GM21619 (cell line): ENCODE results near the gene PLEKHN1.
"Not testable (repeated sequence)": the region's sequence is repeated elsewhere in the genome, so short reads cannot be mapped to it uniquely, and the experiment has no call there.

ENCODE experiments used
- ATAC-seq: cut with Tn5 transposase; IDR thresholded peaks from one replicate; pipeline ENCODE4 v1.9.1; 2021; ENCODE audit not compliant: unreplicated experiment

The PLEKHN1 gene

GRCh38 chr1:941588-942383 lies 24.5 kb upstream of the PLEKHN1 start:
- ATAC-seq: no peak

- no peak for ATAC-seq
Observed at GRCh38 chr1:942411-942821, 23.9 kb upstream of the PLEKHN1 start.

- no peak for ATAC-seq
Observed at GRCh38 chr1:942864-943533, 23.3 kb upstream of the PLEKHN1 start.

GRCh38 chr1:943545-944340 lies 22.5 kb upstream of the PLEKHN1 start:
- ATAC-seq: no peak

- ATAC-seq: no peak
Observed at GRCh38 chr1:944341-945325, 21.6 kb upstream of the PLEKHN1 start.

GRCh38 chr1:945688-946556 lies 20.4 kb upstream of the PLEKHN1 start:
- no peak for ATAC-seq

GRCh38 chr1:946811-947210 lies 19.5 kb upstream of the PLEKHN1 start:
- ATAC-seq: not testable (repeated sequence)

GRCh38 chr1:947958-948357 lies 18.3 kb upstream of the PLEKHN1 start:
- ATAC-seq: no peak

- no peak for ATAC-seq
Observed at GRCh38 chr1:950268-950667, 16.0 kb upstream of the PLEKHN1 start.

GRCh38 chr1:950881-951280 lies 15.4 kb upstream of the PLEKHN1 start:
- no peak for ATAC-seq

- no peak for ATAC-seq
Observed at GRCh38 chr1:951364-951763, 14.9 kb upstream of the PLEKHN1 start.

GRCh38 chr1:952201-952600 lies 14.1 kb upstream of the PLEKHN1 start:
- no peak for ATAC-seq

GRCh38 chr1:952603-953002 lies 13.7 kb upstream of the PLEKHN1 start:
- ATAC-seq: no peak

GRCh38 chr1:953524-954320 lies 12.6 kb upstream of the PLEKHN1 start:
- ATAC-seq: no peak

- ATAC-seq: no peak
Observed at GRCh38 chr1:954927-955326, 11.4 kb upstream of the PLEKHN1 start.

- ATAC-seq: no peak
Observed at GRCh38 chr1:955474-955873, 10.8 kb upstream of the PLEKHN1 start.

GRCh38 chr1:956636-957035 lies 9.6 kb upstream of the PLEKHN1 start:
- ATAC-seq: no peak

GRCh38 chr1:958823-959730 lies 7.2 kb upstream of the PLEKHN1 start, which contains the start of gene NOC2L:
TSS of gene NOC2L (minus strand) at chr1:959256. CDS start at chr1:959240, 16 bp downstream.
- ATAC-seq: peak; percentile 56
